HCT116 (cell line): ENCODE results near the gene ATG9A. TPM values are rescaled to one million over a fixed set of nuclear protein-coding genes. Genes with fewer than 3 reads are reported as not detected.

ENCODE experiments used
- ATAC-seq: fragments of 200-7000 bp; cut with Tn5 transposase; 2 replicates; pipeline ENCODE4 v1.9.1; 2020; ENCODE audit warnings: mild to moderate bottlenecking, moderate library complexity
- BruUV-seq: library from RNA; stranded (reverse); fragments of 400-500 nt; replicated peaks from 2 replicates; lab custom pipeline; 2021; lab: Mats Ljungman, UMichigan
- CTCF ChIA-PET: fragments of 300-600 bp; sonication (Branson Sonifier 250); formaldehyde crosslinking; loops from one replicate; lab custom pipeline; 2021; ENCODE audit warnings: antibody characterized with exemption; lab: Charles Lee
- POLR2A ChIA-PET: fragments of 300-600, 350-600 bp; sonication (Branson Sonifier 250); formaldehyde crosslinking; loops from one replicate; lab custom pipeline; 2021; ENCODE audit warnings: antibody characterized with exemption; lab: Charles Lee
- RAD21 ChIA-PET, 2 experiments: fragments of 300-600 bp; sonication (Branson Sonifier 250); formaldehyde crosslinking; loops; one replicate each; lab custom pipeline; 2023; ENCODE audit warnings: low total read pairs in 2 of 2; ENCODE audit not compliant: uncharacterized antibody in 2 of 2, unreplicated experiment in 2 of 2, low non-redundant PET in 1 of 2; lab: Charles Lee
- DNase-seq: peaks from one replicate; pipeline ENCODE4 v3.0.0-alpha.2; 2010; ENCODE audit warnings: low read depth, low spot score
- H2AFZ ChIP-seq: fragments of 200-600 bp; shearing (Covaris generic), sonication (generic); 2 replicates; pipeline ENCODE4 v1.6.1; 2017; ENCODE audit warnings: low read depth, mixed run types, mixed read lengths, antibody characterized with exemption, low read length; ENCODE audit not compliant: poor library complexity, severe bottlenecking
- H3K27ac ChIP-seq: 2 replicates; pipeline ENCODE4 v1.5.1; 2012; ENCODE audit warnings: low read depth, low read length
- H3K27me3 ChIP-seq: fragments of 200-600 bp; sonication (generic); 2 replicates; pipeline ENCODE4 v1.6.1; 2016; ENCODE audit warnings: mixed run types, low read length, mixed read lengths; ENCODE audit not compliant: insufficient read depth
- H3K36me3 ChIP-seq, 2 experiments: fragments of 200-500 bp in 1 of 2; fragments of 200-600 bp in 1 of 2; sonication (Bioruptor generic) in 1 of 2; sonication (generic) in 1 of 2; 2 replicates each; pipeline versions ENCODE4 v1.5.1 to v1.6.1; 2014 to 2016; ENCODE audit warnings: low read length in 2 of 2, inconsistent platforms in 1 of 2, mixed read lengths in 1 of 2, mixed run types in 1 of 2; ENCODE audit not compliant: insufficient read depth in 2 of 2, control insufficient read depth in 1 of 2
- H3K4me1 ChIP-seq, 2 experiments: fragments of 200-600 bp in 1 of 2; sonication (generic) in 1 of 2; 2 replicates each; pipeline versions ENCODE4 v1.5.1 to v1.6.1; 2012 to 2017; ENCODE audit warnings: low read length in 2 of 2, inconsistent platforms in 1 of 2, mild to moderate bottlenecking in 1 of 2, mixed read lengths in 1 of 2, mixed run types in 1 of 2, moderate library complexity in 1 of 2; ENCODE audit not compliant: insufficient read depth in 2 of 2, control insufficient read depth in 1 of 2
- H3K4me2 ChIP-seq: fragments of 200-600 bp; sonication (generic); 2 replicates; pipeline ENCODE4 v1.6.1; 2017; ENCODE audit warnings: mixed run types, low read length, mixed read lengths
- H3K4me3 ChIP-seq, 2 experiments: fragments of 200-600 bp in 1 of 2; sonication (generic) in 1 of 2; replicated peaks in 1 of 2; 2 replicates each; pipeline ENCODE4 v1.5.1; 2011 to 2016; ENCODE audit warnings: low read length in 2 of 2, control low read depth in 1 of 2, low read depth in 1 of 2, mild to moderate bottlenecking in 1 of 2, mixed read lengths in 1 of 2, mixed run types in 1 of 2
- H3K79me2 ChIP-seq: fragments of 200-600 bp; sonication (generic); 2 replicates; pipeline ENCODE4 v1.6.1; 2017; ENCODE audit warnings: mild to moderate bottlenecking, mixed run types, low read length, moderate library complexity, mixed read lengths; ENCODE audit not compliant: insufficient read depth
- H3K9ac ChIP-seq: fragments of 200-600 bp; sonication (generic); 2 replicates; pipeline ENCODE4 v1.6.1; 2016; ENCODE audit warnings: low read length, mixed read lengths
- H3K9me2 ChIP-seq: fragments of 200-600 bp; sonication (generic), shearing (Covaris generic); 2 replicates; pipeline ENCODE4 v1.6.1; 2017; ENCODE audit warnings: mixed run types, mild to moderate bottlenecking, moderate library complexity; ENCODE audit not compliant: insufficient read depth
- H3K9me3 ChIP-seq, 2 experiments: fragments of 200-500 bp in 1 of 2; fragments of 200-600 bp in 1 of 2; sonication (Bioruptor generic) in 1 of 2; sonication (generic) in 1 of 2; 2 replicates each; pipeline ENCODE4 v1.6.1; 2014 to 2017; ENCODE audit warnings: low read length in 2 of 2, mixed read lengths in 2 of 2, inconsistent platforms in 1 of 2, low read depth in 1 of 2, mild to moderate bottlenecking in 1 of 2, mixed run types in 1 of 2, moderate library complexity in 1 of 2; ENCODE audit not compliant: control insufficient read depth in 1 of 2, insufficient read depth in 1 of 2
- H4K20me1 ChIP-seq: fragments of 200-600 bp; sonication (generic), shearing (Covaris generic); 2 replicates; pipeline ENCODE4 v1.6.1; 2017; ENCODE audit warnings: mixed run types, mild to moderate bottlenecking, moderate library complexity; ENCODE audit not compliant: insufficient read depth
- CBX3 ChIP-seq: IDR thresholded peaks from 2 replicates; pipeline ENCODE4 v1.6.1; 2012; ENCODE audit warnings: low read depth
- EGR1 ChIP-seq: IDR thresholded peaks from 2 replicates; pipeline ENCODE4 v1.6.1; 2012; ENCODE audit warnings: low read depth
- ELF1 ChIP-seq: IDR thresholded peaks from 2 replicates; pipeline ENCODE4 v1.6.1; 2012; ENCODE audit warnings: low read depth, borderline replicate concordance
- EZH2 ChIP-seq: fragments of 200-600 bp; sonication (generic); IDR thresholded peaks from 2 replicates; pipeline ENCODE4 v1.6.1; 2017; ENCODE audit warnings: antibody characterized with exemption, mixed run types
- EZH2phosphoT487 ChIP-seq: fragments of 200-600 bp; IDR thresholded peaks from 2 replicates; pipeline ENCODE4 v1.6.1; 2018; ENCODE audit warnings: antibody characterized with exemption, borderline replicate concordance
- JUND ChIP-seq: IDR thresholded peaks from 2 replicates; pipeline ENCODE4 v1.6.1; 2012
- POLR2AphosphoS5 ChIP-seq: IDR thresholded peaks from 2 replicates; pipeline ENCODE4 v1.6.1; 2011; ENCODE audit warnings: mild to moderate bottlenecking, low read depth, low read length, moderate library complexity
- SIN3A ChIP-seq: IDR thresholded peaks from 2 replicates; pipeline ENCODE4 v1.6.1; 2012; ENCODE audit warnings: low read depth
- SRF ChIP-seq: IDR thresholded peaks from 2 replicates; pipeline ENCODE4 v1.6.1; 2012; ENCODE audit warnings: low read depth
- TCF7L2 ChIP-seq: IDR thresholded peaks from 2 replicates; pipeline ENCODE4 v1.7.0; 2011; ENCODE audit warnings: borderline replicate concordance, inconsistent platforms; ENCODE audit not compliant: insufficient read depth, insufficient read length; ENCODE audit errors: extremely low read depth
- ZFX ChIP-seq: fragments of 450-650 bp; IDR thresholded peaks from 2 replicates; pipeline ENCODE4 v1.6.1; 2017
- intact Hi-C: fragments of 100-400 bp; cut with micrococcal nuclease; formaldehyde crosslinking; loops from 2 replicates; pipeline ENCODE4 v1.10.0; 2022
- total RNA-seq: library from RNA; stranded (reverse); gene quantifications from one replicate; pipeline ENCODE4 v1.2.1, GENCODE V29; 2021; ENCODE audit not compliant: unreplicated experiment
- TF ChIP-seq, protein P1 (sequence below): IDR thresholded peaks from 2 replicates; pipeline ENCODE4 v1.6.1; 2012
- TF ChIP-seq, protein P2 (sequence below), 3 experiments: fragments of 200-600 bp in 1 of 3; sonication (generic) in 1 of 3; IDR thresholded peaks in 2 of 3; conservative IDR thresholded peaks in 1 of 3; 2 replicates each; pipeline ENCODE4 v1.5.1; 2012 to 2017; ENCODE audit warnings: low read depth in 2 of 3, low read length in 2 of 3, antibody characterized with exemption in 1 of 3, borderline replicate concordance in 1 of 3, control low read depth in 1 of 3, mild to moderate bottlenecking in 1 of 3, mixed read lengths in 1 of 3, mixed run types in 1 of 3, moderate library complexity in 1 of 3; ENCODE audit not compliant: insufficient read depth in 1 of 3
- TF ChIP-seq, protein P3 (sequence below): IDR thresholded peaks from 2 replicates; pipeline ENCODE4 v1.6.1; 2012
- TF ChIP-seq, protein P4 (sequence below): IDR thresholded peaks from 2 replicates; pipeline ENCODE4 v1.6.1; 2011; ENCODE audit warnings: mild to moderate bottlenecking, low read length, moderate library complexity; ENCODE audit not compliant: insufficient replicate concordance; ENCODE audit errors: extremely low read depth

Gene ATG9A
- total RNA-seq, 1 experiment from 2014 or later: 51.8 TPM

DNA sequence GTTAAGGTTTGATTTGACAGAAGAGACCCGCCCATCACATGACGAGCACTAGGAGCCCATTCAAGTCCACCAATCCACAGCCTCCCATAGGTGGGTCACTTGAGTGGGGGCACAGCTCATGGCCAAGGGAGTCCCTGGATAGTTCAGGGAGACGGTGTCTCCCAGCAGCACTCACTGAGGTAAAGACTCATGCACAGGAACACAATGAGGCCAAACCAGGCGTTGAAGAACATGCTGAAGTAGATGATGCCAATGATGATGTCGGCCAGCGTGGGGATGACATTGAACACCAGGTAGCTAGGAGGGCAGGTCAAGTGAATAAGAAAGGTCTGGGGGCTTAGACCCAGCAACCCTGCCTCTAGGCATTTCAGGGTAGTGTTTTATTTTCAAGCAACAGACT, 14.7 kb downstream of the ATG9A start:
- no peaks in the 10 kb centered on the region for H3K79me2 ChIP-seq
- intact Hi-C loops: no loop called here
- no peak overlapping the region for H3K4me2 ChIP-seq
- POLR2A ChIA-PET: no interaction called here
- DNase-seq: no peak
- H2AFZ ChIP-seq: no peak overlapping the region
- peaks cover 2 to 11% of the 10 kb centered on the region in 2 experiments; a peak in 2 of 4 replicates for H3K36me3 ChIP-seq
- TF ChIP-seq JUND: no peak
- TF ChIP-seq TCF7L2: no peak
- no peak for TF ChIP-seq POLR2AphosphoS5
- TF ChIP-seq, protein P1, sequence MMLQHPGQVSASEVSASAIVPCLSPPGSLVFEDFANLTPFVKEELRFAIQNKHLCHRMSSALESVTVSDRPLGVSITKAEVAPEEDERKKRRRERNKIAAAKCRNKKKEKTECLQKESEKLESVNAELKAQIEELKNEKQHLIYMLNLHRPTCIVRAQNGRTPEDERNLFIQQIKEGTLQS: no peak
- TF ChIP-seq CBX3: no peak
- no peak for TF ChIP-seq EGR1
- no peak for TF ChIP-seq SIN3A
- TF ChIP-seq, protein P2, sequence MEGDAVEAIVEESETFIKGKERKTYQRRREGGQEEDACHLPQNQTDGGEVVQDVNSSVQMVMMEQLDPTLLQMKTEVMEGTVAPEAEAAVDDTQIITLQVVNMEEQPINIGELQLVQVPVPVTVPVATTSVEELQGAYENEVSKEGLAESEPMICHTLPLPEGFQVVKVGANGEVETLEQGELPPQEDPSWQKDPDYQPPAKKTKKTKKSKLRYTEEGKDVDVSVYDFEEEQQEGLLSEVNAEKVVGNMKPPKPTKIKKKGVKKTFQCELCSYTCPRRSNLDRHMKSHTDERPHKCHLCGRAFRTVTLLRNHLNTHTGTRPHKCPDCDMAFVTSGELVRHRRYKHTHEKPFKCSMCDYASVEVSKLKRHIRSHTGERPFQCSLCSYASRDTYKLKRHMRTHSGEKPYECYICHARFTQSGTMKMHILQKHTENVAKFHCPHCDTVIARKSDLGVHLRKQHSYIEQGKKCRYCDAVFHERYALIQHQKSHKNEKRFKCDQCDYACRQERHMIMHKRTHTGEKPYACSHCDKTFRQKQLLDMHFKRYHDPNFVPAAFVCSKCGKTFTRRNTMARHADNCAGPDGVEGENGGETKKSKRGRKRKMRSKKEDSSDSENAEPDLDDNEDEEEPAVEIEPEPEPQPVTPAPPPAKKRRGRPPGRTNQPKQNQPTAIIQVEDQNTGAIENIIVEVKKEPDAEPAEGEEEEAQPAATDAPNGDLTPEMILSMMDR (IDR thresholded peaks at IDR 0.05 in 2 of 3, conservative IDR thresholded peaks at IDR 0.05 in 1 of 3; ENCODE audit: borderline replicate concordance in 1 of 3, insufficient read depth in 1 of 3, low read depth in 2 of 3, low read length in 2 of 3): no peak
- TF ChIP-seq SRF: no peak
- TF ChIP-seq EZH2: no peak
- TF ChIP-seq ELF1: no peak
- TF ChIP-seq EZH2phosphoT487: no peak
- no peak for TF ChIP-seq ZFX
- TF ChIP-seq, protein P3, sequence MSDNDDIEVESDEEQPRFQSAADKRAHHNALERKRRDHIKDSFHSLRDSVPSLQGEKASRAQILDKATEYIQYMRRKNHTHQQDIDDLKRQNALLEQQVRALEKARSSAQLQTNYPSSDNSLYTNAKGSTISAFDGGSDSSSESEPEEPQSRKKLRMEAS: no peak
- TF ChIP-seq, protein P4, sequence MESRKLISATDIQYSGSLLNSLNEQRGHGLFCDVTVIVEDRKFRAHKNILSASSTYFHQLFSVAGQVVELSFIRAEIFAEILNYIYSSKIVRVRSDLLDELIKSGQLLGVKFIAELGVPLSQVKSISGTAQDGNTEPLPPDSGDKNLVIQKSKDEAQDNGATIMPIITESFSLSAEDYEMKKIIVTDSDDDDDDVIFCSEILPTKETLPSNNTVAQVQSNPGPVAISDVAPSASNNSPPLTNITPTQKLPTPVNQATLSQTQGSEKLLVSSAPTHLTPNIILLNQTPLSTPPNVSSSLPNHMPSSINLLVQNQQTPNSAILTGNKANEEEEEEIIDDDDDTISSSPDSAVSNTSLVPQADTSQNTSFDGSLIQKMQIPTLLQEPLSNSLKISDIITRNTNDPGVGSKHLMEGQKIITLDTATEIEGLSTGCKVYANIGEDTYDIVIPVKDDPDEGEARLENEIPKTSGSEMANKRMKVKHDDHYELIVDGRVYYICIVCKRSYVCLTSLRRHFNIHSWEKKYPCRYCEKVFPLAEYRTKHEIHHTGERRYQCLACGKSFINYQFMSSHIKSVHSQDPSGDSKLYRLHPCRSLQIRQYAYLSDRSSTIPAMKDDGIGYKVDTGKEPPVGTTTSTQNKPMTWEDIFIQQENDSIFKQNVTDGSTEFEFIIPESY: no peak
- RAD21 ChIA-PET: no interaction called here
- H3K9me3 ChIP-seq: no peaks in the 10 kb centered on the region
- no peaks in the 10 kb centered on the region for H4K20me1 ChIP-seq
- no peak overlapping the region for H3K4me3 ChIP-seq
- CTCF ChIA-PET: no interaction called here
- H3K9ac ChIP-seq: no peak overlapping the region
- ATAC-seq: no peak
- no peak overlapping the region for H3K27ac ChIP-seq
- BruUV-seq: no TSS peak
- peaks cover 9 to 37% of the 10 kb centered on the region in 2 experiments; a peak in 3 of 4 replicates for H3K4me1 ChIP-seq
- no peaks in the 10 kb centered on the region for H3K27me3 ChIP-seq
- no peaks in the 10 kb centered on the region for H3K9me2 ChIP-seq
